SK-N-MC (cell line): ENCODE measurements around the gene TRAPPC12.

Source experiments
- EZH2 ChIP-seq: fragments of 200-600 bp; sonication (generic); IDR thresholded peaks from one replicate; pipeline ENCODE4 v1.6.1; 2017; ENCODE audit warnings: antibody characterized with exemption
- FOXP2 ChIP-seq: optimal IDR thresholded peaks from 2 replicates; pipeline ENCODE3; 2011; ENCODE audit warnings: mild to moderate bottlenecking, moderate library complexity; ENCODE audit not compliant: insufficient read depth; ENCODE audit errors: extremely low read length, control extremely low read depth

DNA sequence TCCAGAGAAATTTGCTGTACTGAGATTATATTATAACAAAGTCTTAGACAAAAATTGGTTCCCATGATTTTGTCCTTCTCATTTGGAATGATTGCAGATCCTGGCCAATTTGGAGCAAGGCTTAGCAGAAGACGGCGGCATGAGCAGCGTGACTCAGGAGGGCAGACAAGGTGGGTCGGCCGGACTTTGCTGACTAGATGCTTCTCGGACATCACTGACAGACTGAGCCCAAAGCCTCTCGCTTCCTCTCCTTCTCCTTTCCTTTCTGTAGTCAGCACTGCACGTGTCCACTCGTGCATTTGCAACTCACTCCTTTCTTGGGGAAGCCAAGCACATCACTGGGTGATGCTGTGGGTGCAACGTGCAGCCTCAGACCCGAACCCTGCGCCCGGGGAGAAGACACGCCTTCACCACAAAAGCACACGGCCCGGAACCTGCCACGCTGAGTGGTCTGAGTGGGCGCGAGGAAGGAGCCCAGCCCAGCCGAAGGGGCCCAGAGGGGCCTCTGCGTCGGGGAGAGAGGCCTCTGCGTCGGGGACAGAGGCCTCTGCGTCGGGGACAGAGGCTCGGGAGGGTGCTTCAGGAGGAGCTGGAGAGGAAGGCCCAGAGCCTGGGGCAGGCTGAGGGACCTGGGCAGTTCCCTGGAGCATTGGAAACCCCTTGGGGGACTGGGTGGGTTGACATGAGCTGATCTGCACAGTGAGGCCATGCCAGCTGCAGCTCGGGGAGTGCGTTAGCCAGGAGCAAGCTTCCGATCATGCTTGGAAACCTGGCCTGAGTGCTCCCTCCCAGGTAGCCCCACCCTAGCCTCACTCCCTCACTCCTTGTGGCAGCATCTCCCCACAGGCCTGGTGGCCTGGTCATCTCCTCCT lies 78.3 kb downstream of the TRAPPC12 start:
- TF ChIP-seq FOXP2 (no peak), EZH2 (no peak)
